HG03575 (cell line): ENCODE results near the gene KMT5B.

ENCODE experiments used
- ATAC-seq: cut with Tn5 transposase; IDR thresholded peaks from one replicate; pipeline ENCODE4 v1.9.1; 2021; ENCODE audit not compliant: unreplicated experiment, insufficient number of reproducible peaks, low FRiP score; ENCODE audit errors: extremely low read depth

The KMT5B gene

DNA sequence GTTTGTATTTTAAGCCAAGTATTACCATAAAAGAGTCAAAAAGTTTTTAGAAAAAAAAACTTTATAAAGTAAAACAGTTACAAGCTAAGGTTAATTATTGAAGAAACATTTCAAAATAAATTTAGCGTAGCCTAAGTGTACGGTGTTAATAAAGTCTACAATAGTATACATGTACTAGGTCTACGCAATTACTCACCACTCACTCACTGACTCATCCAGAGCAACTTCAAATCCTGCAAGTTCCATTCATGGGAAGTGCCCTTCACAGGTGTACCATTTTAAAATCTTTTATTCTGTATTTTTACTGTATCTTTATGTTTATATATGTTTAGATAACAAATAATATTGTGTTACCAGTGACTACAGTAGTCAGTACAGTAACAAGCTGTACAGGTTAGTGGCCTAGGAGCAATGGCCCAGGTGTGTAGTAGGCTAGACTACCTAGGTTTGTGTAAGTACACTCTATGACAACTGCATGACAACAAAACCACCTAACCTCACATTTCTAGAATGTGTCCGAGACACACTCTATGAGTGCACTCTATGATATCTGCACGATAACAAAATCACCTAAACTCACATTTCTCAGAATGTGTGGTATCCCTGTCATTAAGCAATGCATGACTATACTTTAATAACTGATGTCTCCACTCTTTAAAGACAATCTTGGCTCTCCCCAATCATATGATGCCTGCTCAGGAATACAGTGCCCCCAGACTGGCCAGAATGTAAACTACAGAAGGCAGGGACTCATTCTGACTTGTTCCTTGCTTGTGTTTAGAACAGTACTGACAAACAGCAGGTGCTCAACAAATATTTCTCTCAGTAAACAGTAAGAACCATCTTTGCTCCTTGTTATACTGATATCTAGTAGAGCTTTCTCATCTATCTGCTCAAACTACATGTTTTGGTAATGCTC, 21.2 kb downstream of the KMT5B start:
- no peak for ATAC-seq

DNA sequence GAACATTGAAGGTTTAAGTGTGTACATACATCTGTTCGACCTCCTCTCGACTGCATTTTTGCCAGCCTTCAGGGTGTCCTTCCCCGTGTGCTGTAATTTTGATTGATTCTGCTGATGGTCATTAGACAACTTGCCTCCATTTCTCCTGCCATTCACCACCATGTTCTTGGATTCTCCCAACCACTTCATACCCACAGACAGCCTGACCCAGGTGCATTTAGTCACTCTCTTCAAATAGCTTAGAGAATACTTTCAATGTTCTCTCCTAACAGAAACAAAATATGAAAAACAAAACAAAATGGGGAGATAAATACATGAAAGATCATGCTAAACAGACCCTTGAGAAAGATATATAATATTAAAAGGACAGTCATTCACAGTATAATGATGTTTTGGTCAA, 23.2 kb downstream of the KMT5B start:
- ATAC-seq: no peak

DNA sequence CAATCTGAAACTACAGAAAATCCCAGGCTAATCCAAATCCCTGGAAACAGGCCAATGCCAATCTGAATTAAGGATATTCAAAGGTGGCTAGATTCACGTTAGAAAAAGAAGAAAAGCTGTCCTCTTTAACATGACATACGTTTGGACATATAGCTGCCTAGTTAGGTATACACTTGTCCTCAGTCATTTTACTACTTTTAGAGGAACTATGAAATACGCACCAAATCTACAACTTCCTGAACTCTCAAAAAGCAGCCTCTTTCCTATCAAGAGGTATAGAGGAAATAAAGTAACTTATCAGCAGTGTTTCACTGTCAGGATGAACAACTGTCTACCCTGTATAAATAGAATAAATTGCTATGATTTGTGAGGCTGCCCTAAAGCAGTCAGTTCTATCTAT, 24.0 kb downstream of the KMT5B start:
- ATAC-seq: no peak

DNA sequence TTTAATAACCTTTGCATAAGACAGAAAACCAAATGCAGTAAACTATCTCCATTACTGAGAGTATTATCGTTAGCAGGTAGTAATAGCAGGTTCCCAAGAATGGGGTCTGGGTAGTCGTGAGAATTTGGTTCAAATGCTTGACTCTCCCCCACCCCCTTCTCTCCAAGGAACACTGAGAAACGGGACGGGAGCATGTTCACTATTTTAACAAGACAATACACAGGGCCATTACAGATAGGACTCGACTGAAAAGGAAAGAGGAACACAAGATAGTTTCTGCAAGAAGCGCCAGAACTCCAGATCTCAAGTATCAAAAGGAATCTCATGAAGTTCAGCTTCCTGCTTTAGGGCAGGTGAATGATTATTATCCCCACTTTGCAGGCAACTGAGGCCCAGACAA, 27.0 kb downstream of the KMT5B start:
- no peak for ATAC-seq

DNA sequence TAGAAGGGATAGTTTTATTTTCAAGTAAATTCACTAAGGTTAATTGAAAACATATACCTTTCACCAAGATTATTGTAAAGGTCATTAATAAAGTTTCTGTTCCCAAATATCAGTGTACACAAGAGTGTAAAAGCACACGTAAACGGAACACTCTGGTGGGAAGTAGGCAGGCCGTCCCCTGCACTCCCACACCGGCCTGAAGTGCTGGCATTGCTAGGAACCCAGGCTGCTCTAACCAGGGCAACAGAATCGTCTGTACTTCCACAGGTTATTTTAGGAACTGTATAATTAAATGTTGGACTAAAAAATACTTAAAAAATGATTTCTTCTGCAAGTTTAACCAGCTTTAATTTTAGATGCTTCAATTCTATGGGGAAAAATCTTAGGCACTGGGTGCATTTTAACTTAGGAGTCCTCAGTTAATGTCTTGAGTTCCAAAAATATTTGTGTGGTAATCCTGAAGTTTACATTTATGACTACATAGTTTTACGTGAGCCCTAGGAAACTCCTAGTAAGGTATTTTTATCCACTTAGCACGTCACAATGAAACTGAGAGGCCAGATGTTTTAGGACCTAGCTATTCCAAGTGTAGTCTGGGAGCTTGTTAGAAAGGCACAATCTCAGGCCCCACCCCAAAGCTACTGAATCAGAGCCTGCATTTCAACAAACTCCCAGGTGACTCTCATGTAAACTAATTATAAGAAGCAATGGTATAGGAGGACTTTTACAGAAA, 31.2 kb downstream of the KMT5B start:
- ATAC-seq: no peak

DNA sequence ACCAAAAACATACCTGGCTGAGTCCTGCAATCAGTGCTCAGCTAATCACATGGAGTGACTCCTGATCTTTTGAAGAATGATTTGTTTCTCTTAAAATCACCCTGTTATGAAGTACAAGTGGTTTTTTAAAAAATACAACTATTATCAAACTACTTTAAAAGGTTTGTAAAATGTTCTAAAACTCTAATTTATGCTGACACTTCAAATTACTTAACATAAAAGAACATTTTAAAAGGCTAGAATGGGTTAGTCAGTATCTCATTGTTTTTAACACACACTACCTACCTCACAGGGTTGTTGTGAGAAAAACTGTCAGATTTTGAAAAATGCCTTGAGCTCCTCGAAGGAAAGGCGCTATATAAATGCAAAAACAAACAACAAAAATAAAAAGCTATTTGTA, 33.2 kb downstream of the KMT5B start:
- no peak for ATAC-seq

DNA sequence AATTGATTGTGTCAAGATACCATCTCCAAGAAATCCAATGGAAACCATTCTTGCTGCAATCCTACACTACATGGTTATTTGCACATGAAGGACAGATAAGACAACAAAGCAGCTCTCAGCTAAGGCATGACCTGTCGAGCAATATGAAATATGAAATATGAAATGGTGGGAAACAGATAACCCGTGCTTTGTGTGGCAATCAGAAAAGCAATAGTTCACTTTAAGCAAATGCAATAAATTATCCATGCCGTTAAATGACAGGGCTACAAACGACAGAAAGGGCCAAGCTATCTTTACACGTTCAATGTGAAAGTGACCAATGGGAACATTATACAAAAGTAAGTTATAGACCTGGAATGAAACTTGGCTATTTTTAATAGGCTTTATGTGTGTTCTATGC, 35.2 kb downstream of the KMT5B start:
- no peak for ATAC-seq

DNA sequence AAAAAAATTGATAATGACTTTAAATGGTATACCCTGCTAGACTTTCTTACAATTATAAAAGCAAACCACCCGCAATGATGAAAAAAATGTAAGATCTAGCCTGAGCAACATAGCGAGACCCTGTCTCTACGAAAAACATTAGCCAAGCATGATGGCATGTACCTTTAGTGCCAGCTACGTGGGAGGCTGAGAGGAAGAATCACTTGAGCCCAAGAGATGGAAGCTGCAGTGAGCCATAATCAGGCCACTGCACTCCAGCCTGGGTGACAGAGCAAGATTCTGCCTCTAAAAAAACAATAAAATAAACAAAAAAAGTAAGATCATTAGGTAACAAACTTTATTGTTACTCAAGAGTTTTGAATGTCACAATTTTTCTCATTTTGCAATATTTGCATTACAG, 39.2 kb downstream of the KMT5B start:
- ATAC-seq: no peak

DNA sequence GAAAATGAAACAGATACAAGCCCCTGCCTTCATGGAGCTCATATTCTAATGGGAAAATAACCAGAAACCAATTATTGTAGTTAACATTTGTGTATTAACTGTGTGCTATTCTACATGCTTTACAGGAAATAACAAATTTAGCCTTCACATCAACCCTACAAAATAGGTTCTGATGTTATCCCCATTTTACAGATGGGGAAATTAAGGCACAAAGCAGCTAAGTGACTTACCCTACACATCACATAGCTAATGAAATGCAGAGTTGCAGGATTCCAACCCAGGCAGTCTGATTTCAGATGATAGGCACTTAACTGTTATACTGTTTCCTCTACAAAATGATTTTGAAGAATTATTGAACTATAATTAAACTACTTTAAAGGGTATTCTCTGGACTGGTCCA, 43.7 kb downstream of the KMT5B start:
- no peak for ATAC-seq

DNA sequence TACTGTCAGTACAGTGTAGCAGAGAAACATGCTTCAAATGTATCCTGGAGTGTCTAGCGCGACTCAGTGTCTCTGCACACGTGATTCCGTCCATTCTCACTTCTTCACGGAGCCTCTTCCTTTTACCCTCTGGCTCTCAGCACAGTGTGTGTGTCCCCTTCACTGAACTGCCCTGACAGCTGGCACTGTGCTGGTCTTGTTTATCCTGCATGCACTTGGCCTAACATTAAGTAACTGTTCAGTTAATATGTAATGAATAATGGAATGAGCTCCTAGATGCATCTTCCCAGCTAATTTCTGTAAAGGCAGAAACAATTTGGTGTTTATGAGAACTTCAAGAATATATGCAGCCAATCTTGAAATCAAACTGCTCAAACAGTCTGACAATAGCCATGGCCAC, 44.4 kb downstream of the KMT5B start:
- ATAC-seq: no peak

DNA sequence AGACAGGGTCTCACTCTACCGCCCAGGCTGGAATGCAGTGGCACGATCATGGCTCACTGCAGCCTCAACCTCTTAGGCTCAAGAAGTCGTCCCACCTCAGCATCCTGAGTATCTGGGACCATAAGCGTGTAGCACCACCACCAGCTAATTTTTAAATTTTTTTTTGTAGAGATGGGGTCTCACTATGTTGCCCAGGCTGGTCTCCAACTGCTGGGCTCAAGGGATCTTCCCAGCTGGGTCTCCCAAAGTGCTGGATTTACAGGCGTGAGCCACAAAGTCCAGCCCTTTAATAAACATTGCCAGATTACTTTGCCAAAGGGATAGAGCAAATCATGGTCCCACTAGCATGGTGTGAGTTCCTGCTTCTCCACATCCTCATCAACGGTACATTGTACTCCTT, 45.6 kb downstream of the KMT5B start:
- ATAC-seq: no peak

DNA sequence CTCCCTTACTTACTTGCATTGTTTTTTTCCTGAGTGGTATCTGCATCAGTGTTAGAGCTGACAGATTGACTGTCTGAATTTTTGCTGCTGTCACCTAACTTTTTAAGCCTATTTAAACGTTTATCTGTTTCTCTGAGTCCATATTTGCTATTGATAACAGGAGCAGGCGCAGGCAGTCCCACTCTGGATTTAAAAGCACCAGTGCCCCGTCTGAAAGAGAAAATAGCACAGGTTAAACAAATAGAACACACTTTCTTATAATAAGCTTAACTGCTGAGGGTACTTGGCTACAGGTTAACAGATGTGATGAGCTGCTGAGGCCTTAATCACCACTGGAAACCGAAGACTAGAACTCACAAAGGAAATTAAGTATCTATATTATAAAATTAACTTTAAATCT, 46.1 kb downstream of the KMT5B start:
- no peak for ATAC-seq

DNA sequence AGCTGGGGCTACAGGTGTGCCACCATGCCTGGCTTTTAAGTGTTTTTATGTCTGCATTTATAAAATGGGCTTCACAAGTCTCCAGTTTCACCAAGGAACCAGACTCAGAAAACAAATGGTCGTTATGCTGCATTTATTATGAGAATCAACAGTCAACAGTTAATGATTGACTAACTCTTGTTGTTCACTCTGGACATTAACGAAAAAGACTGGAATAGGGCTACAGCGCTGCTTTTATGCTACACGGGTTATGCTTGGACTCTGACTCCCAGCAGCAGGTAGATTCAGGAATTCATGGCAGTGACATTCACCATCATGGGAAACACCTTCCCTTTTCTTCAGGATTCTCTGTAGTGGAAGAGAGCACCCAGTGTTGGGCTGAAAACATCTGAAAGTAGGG, 47.5 kb downstream of the KMT5B start:
- no peak for ATAC-seq

DNA sequence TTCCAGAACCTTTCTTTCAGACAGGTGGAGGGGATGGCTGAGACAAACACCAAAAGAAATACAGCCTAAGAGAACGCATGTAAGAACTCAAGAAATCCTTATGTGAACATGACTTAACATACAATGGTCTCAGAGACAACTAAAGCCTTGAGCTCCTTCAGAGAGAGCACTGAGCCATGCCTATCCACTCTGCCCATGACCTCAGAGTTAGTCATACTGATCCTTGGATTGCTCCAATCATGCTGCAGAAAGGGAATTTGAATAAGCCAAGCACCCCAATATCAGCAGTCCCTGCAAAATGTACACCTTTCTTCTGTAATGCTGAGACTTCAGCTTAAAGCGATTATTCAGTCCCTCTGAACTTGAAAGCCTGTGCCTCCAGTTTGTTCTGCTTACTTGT, 48.7 kb downstream of the KMT5B start:
- no peak for ATAC-seq

DNA sequence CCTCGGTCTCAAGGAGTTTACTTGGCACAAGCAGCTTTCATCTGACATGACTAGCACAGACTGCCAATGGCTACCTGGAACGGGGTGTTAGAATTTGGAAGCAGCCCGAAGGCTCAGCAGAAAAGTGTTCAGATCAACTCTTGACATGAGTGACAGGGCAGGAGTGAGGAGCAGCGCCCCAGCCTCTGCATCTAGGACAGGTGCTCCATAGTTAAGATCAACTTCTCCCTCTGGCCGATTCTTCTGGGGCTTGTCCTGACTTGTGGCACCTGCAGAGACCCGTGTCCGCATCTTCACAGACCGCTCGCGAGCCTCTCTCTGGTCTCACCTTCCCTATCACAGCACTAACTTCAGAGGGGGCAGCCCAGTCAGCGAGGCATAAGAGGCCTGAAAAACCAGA, 49.4 kb downstream of the KMT5B start:
- ATAC-seq: no peak

DNA sequence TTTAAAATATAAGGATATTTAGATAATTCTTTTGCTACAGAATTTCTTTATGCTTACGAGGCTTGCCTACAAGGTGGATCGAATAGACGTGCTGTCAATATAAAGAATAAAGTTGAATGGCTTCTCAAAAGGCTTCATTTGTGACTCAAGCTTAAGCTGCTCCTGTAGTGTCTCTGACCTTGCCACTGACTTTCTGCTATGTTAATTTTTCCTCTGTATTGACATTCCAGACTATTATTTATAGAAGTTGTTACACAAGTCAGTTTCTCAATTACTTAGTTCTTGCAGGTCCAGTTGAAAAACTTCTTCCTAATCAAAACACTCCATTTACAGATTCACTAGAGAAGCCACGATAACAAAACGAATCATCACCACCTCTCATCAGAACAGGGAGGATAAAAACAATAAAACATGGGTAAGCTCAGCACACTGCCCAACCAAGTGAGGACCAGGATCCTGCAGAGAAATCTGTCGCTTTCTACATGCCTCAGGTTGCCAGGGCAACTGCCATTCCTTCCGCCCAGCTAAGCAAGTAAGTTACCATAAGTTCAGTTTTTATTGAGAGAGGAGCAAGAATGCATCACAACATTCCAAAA, 52.9 kb downstream of the KMT5B start:
- ATAC-seq: no peak

DNA sequence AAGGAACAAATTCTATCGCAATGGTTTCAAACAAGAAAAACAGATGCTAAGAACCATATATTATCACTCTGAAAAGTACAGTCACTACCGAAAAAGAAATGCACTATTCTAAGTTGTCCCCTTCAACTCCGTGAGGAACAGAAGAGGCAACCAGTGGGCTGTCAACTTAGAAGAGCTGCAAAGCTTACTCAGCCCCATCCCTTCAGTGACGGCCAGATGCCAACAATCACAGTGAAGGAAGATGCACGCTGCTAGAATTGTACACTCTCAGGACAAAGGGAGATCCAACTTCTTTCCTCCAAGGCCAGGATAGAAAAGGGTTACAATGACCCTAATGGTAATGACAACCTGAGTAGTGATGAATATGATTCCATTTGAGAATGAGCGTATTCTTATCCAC, 53.4 kb downstream of the KMT5B start:
- no peak for ATAC-seq

DNA sequence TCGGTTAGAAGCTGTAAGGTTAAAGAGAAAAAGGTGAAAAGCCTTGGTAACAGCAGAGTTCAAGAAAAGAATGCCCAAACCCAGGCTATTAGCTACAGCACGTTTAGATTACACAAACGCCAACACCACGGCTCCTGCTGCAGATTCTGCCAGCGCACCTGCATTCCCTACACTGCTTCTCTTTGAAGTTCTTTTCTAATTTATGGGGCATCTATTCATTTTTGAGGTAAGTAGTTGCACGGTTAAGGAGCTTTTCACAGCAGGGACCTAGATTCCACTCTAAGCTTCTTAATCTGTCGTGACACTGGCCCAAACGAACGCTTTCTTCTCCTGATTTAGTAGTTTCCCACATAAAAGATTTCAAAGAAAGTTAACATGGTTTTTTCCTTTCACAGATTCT, 53.9 kb downstream of the KMT5B start:
- no peak for ATAC-seq

DNA sequence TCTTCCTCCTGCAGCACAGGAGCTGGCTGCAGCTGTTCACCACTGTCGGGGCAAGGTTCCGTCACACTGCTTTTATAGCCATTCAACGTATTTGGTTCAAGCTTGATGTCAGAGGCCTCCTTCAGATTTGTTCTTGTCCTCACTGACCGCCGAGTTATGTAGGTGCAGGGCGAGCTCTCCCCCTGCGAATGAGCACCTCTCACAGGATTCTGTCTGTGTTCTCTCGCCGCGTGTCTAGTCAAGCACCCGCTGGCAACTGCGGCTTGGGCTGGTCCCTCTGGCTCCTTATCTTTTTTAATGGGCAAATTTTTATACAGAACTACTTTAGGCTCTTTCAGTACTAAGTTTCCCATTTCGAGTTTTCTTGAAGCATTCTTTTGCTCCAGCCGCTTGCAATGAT, 54.5 kb downstream of the KMT5B start:
- ATAC-seq: no peak

DNA sequence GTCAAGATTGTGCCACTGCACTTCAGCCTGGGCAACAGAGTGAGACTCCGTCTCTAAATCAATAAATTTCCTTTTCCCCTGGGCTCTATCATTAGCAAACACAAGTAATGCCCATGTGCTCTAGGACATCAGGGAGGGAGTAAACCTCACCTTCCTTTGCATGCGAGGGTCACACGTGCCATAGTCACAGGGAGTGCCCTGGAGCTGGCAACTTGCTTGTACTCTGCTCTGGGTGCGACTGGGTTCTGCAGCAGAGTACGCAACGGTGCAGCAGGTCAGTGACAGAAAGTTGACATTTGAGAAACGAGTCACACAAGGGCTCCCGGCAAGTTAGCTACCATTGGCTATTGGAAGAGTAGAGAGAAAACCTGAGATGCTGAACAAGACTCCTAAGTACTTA, 59.4 kb downstream of the KMT5B start:
- no peak for ATAC-seq
